ENCODE results near the gene PCDH18.
"Not testable (repeated sequence)": the region's sequence is repeated elsewhere in the genome, so short reads cannot be mapped to it uniquely, and the experiment has no call there.

DNA sequence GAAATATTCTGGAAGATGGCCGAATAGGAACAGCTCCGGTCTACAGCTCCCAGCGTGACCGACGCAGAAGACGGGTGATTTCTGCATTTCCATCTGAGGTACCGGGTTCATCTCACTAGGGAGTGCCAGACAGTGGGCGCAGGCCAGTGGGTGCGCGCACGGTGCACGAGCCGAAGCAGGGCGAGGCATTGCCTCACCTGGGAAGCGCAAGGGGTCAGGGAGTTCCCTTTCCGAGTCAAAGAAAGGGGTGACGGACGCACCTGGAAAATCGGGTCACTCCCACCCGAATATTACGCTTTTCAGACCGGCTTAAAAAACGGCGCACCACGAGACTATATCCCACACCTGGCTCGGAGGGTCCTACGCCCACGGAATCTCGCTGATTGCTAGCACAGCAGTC is 36.0 kb downstream of the PCDH18 start:
- TF ChIP-seq EZH2 (IDR thresholded peaks at IDR 0.05; ENCODE audit: borderline replicate concordance, low read length) = not testable (repeated sequence)
- TF ChIP-seq, protein P1, sequence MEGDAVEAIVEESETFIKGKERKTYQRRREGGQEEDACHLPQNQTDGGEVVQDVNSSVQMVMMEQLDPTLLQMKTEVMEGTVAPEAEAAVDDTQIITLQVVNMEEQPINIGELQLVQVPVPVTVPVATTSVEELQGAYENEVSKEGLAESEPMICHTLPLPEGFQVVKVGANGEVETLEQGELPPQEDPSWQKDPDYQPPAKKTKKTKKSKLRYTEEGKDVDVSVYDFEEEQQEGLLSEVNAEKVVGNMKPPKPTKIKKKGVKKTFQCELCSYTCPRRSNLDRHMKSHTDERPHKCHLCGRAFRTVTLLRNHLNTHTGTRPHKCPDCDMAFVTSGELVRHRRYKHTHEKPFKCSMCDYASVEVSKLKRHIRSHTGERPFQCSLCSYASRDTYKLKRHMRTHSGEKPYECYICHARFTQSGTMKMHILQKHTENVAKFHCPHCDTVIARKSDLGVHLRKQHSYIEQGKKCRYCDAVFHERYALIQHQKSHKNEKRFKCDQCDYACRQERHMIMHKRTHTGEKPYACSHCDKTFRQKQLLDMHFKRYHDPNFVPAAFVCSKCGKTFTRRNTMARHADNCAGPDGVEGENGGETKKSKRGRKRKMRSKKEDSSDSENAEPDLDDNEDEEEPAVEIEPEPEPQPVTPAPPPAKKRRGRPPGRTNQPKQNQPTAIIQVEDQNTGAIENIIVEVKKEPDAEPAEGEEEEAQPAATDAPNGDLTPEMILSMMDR (conservative IDR thresholded peaks at IDR 0.05 in 1 of 2, IDR thresholded peaks at IDR 0.05 in 1 of 2; ENCODE audit: extremely low read depth in 1 of 2, insufficient read depth in 1 of 2, low read depth in 1 of 2, low read length in 2 of 2) = not testable (repeated sequence)
